ENCODE data around the gene SLC30A7.

The SLC30A7 gene

DNA sequence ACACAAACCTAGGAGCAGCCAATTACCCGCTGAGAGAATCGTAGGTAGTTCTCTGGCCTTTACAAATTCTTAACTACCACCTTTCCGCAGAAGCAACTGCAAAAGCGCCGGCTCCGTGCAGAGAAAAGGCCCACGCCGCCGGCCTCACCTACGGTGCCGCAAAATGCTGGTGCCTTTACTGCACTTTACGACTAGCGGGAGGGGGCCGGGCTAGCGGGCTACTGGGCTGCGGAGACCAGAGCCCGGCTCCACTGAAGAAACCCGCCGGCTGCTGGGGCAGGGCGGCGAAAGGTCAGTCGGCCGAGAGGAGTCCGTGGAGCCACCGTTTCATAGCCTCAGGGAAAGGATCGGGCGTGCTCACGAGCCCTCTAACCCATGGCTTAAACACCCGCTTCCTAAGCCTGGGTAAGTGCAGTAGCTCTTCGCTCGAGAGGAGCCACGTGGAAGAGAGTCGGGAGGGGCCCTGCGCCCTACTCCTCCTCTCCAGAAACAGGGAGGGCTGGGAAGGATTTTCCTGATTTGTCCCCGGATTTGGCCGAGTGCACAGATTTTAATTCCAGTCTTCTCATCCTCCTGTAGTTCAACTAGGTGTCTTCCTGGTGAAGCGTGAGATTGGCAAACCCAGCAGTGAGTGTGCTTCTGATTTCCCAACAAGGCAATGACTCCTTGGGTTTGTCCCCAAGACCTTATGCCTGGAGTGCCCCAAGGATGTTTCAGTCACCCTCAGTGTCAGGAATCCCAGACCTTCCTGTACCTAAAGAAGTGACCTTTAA is 130.0 kb downstream of the SLC30A7 start, which contains the start of gene DPH5:
Gene DPH5, minus strand, starts transcription at position 128 of the 773 bp plus-strand sequence. CDS start 341 bp downstream, outside the sequence.
- peak; percentile 35 for DNase-seq (ENCODE audit: low spot score)

- DNase-seq (ENCODE audit: low spot score) = no peak
Measured at GRCh38 chr1:101026430-101026788, 130.5 kb downstream of the SLC30A7 start.

DNA sequence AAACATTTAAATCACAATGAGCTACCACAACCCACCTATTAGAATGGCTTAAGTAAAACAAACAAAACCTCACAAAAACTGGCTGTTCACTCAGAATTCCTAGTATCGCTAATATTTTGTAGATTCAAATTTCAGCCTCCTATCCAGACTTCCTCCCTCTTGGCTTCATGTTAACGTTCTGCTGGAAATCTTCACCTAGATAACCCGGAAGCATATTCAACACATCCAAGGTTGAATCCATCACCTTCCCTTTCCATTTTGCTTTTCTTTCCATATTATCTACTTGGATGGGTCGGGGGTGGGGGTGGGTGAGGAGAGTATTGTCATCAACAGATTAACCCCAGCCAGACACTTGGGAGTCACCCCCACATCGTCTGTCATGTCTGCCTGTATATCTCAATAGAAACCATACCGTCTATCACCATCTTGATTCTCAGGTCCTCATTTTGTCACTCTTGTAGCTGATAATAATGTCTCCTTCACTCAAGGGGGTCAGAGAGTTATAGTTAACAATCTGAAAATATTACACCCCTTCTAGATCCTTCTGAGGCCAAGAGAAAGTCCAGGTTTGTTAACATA is 131.4 kb downstream of the SLC30A7 start:
- no peak for DNase-seq (ENCODE audit: low spot score)

- DNase-seq (ENCODE audit: low spot score) = no peak
Measured at GRCh38 chr1:101028466-101028865, 132.6 kb downstream of the SLC30A7 start.

GRCh38 chr1:101029184-101029583 is 133.3 kb downstream of the SLC30A7 start:
- DNase-seq (ENCODE audit: low spot score) = no peak

DNA sequence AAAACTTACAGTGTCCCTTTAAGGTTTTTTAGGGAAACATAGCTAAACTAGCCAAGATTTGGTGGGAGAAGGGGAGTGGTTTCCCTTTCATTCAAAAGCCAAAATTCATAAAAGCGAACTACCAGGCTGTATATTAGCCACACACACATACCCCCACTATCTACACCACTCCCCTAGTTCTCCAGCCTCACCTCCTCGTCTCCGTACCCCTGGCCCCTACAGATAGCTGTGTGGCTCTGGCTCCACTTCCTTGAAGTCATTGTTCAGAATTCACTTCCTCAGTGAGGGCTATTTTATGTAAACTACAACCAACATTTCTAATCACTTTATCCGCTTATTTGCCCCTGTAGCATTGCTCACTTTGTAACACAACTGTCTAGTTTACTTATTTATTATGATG is 135.0 kb downstream of the SLC30A7 start:
- no peak for DNase-seq (ENCODE audit: low spot score)
